Stimulated activated CD4-positive, alpha-beta T cell treated with anti-CD3 and anti-CD28 coated beads, TNF-alpha, amount 100 ng/mL, for 4 hours (primary cell): ENCODE data around the gene PSMA3.

ENCODE experiments used
- DNase-seq, 3 experiments: peaks; one replicate each; pipeline ENCODE4 v3.0.0-alpha.2; 2020; ENCODE audit warnings: low read depth in 3 of 3

Gene PSMA3

DNA sequence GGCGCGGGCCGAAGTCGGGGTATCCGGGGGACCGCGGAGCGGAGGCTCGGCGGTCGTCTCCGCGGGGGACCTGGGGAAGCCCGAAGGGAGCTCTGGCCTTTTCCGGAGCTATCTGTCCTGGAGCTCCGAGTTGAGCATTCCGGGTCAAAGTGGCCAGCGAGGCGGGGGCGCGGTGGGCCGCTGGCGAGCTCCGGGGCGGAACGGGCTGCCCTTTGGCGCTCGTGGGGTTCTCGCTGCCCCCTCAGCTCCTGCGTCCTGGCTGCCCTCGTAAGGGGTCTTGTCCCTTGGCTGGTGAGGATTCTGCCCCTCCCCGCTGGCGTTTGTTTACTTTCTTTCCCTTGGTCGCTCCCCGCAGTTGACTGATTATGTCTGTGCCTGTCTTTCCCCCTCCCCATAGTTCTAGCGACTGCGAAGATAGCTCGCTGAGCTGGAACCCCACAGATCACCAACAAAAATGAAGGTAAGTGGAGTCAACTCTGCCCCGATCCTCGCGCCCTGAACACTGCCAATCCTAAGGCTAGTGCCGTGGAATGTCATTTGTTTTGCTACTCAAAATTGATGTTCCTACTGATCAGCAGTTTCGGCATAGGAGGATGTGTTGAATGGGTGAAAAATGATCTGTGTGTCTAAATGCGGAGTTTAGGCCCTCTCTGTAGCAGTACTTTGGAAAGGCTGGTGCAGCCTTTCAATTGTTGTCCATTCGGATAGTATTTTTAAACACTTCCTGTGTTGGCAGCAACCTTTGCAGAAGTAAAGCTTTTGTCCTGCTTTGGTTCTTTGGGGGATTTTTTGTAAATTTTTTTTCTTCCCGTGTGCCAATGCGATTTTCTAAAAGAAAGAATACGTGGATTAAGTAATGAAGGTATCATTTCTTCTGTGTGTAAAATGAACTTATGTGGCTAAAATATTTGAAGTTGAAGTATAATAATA is 55.0 kb downstream of the PSMA3 start:
- DNase-seq = no peak

GRCh38 chr14:58301416-58301815 is 56.8 kb downstream of the PSMA3 start:
- no peak for DNase-seq

GRCh38 chr14:58305730-58306129 is 61.1 kb downstream of the PSMA3 start:
- no peak for DNase-seq

DNA sequence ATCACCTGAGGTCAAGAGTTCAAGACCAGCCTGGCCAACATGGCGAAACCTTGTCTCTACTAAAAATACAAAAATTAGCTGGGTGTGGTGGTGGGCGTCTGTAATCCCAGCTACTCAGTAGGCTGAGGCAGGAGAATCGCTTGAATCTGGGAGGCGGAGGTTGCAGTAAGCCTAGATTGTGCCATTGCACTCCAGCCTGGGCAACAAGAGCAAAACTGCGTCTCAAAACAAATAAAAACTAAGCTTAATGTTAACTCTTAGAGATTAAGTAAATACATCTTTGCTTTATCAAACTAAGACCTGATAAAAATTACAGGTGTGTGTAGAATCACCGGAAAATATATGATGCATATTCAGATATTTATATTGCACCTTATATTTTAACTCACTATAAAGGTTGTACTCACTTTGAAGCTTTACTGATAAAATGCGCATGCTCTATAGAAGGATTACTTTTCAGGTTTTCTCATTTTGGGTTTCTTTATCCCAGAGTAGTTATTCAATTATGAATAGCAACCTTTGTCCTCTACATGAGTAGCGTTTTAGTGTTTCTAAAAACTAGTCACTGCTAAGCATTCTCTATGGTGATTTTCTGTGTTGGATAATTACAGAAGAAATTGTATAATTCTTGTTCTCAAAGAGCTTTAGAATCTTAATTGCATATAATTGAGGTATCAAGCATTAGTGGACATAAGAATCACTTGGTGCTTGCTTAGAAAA is 63.1 kb downstream of the PSMA3 start:
- DNase-seq = no peak

DNA sequence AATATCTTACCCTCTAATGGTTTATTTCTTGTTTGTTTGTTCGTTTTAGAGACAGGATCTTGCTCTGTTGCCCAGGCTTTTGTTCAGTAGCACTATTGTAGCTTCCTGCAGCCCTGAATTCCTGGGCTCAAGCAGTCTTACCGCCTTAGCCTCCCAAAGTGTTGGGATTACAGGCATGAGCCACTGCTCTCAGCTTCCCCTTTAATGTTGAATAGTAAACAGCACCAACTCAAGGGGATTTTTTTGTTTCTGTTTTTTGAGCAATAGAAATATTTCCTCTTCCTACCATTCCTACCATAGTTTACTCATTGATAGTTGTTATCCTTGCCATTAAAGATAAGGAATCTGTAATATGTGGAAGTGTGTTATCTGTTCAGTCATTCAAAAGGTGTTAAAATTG is 64.4 kb downstream of the PSMA3 start:
- no peak for DNase-seq

DNA sequence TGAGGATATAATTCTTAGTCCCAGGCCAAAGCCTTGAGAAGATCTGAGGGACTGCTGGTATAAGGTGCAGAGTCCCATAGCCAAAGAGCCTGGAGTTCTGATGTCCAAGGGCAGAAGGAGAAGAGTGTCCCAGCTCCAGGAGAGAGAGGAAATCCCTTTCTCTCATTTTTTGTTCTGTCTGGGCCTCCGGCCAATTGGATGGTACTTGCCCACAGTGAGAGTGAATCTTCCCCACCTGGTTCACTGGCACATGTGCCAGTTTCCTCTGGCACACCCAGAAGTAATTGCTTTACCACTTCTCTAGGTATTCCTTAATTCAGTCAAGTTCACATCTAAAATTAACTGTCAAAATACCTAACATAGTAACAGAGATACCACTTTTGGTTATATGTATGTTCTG is 69.1 kb downstream of the PSMA3 start:
- no peak for DNase-seq

- DNase-seq = no peak
Measured at GRCh38 chr14:58315606-58316005, 71.0 kb downstream of the PSMA3 start.
